Spleen (tissue), 11 donors: ENCODE data around the gene SLC26A9. TPM values are rescaled to one million over a fixed set of nuclear protein-coding genes. Genes with fewer than 3 reads are reported as not detected.

Source experiments
- DNase-seq: peaks from one replicate; pipeline ENCODE4 v3.0.0-alpha.2; 2020
- H3K27ac ChIP-seq, 8 donors: fragments of 200-600 bp; sonication (generic) in 7 of 8; 1 replicate in 4 of 8; 2 replicates in 4 of 8; pipeline versions ENCODE4 v1.5.0 to v1.8.0; 2016 to 2021; ENCODE audit warnings: inconsistent platforms in 4 of 8, mild to moderate bottlenecking in 4 of 8, moderate library complexity in 1 of 8
- H3K27me3 ChIP-seq, 7 donors: fragments of 200-600 bp; sonication (generic) in 6 of 7; replicated peaks in 1 of 7; 1 replicate in 4 of 7; 2 replicates in 3 of 7; pipeline versions ENCODE4 v1.5.0 to v1.8.0; 2016 to 2021; ENCODE audit warnings: inconsistent platforms in 3 of 7, mild to moderate bottlenecking in 1 of 7
- H3K36me3 ChIP-seq, 6 donors: fragments of 200-600 bp; sonication (generic) in 5 of 6; 1 replicate in 4 of 6; 2 replicates in 2 of 6; pipeline versions ENCODE4 v1.5.0 to v1.8.0; 2016 to 2021; ENCODE audit warnings: inconsistent platforms in 2 of 6
- H3K4me1 ChIP-seq, 6 donors: fragments of 200-600 bp; sonication (generic) in 5 of 6; 1 replicate in 3 of 6; 2 replicates in 3 of 6; pipeline versions ENCODE4 v1.5.0 to v1.8.0; 2016 to 2021; ENCODE audit warnings: inconsistent platforms in 3 of 6
- H3K4me3 ChIP-seq, 8 donors: fragments of 200-600 bp; sonication (generic) in 7 of 8; 1 replicate in 4 of 8; 2 replicates in 4 of 8; pipeline versions ENCODE4 v1.5.0 to v1.8.0; 2016 to 2021; ENCODE audit warnings: inconsistent platforms in 4 of 8, mild to moderate bottlenecking in 4 of 8, moderate library complexity in 2 of 8
- H3K9me3 ChIP-seq, 8 donors: fragments of 200-600 bp; sonication (generic) in 7 of 8; 1 replicate in 4 of 8; 2 replicates in 4 of 8; pipeline versions ENCODE4 v1.5.0 to v1.8.0; 2016 to 2021; ENCODE audit warnings: inconsistent platforms in 4 of 8
- POLR2A ChIP-seq, 3 donors: fragments of 450-650 bp; IDR thresholded peaks; one replicate each; pipeline ENCODE4 v1.5.1; 2017; ENCODE audit warnings: antibody characterized with exemption in 3 of 3, mild to moderate bottlenecking in 1 of 3
- POLR2AphosphoS5 ChIP-seq, 3 donors: sonication (generic); formaldehyde crosslinking; IDR thresholded peaks; one replicate each; pipeline ENCODE4 v1.5.1; 2017; ENCODE audit warnings: antibody characterized with exemption in 3 of 3
- WGBS, 5 donors: extraction: QIAGEN DNeasy Blood & Tissue Kit in 3 of 5; methylation state at CpG; one replicate each; pipeline versions ENCODE4 v1.1.5 to v1.1.7; 2013 to 2018; 5-methylcytosine and 5-hydroxymethylcytosine counted together
- intact Hi-C: fragments of 100-400 bp; cut with DNase I; formaldehyde crosslinking; loops from one replicate; pipeline ENCODE4 v1.15.0; 2023; ENCODE audit warnings: low total_unique reads
- polyA plus RNA-seq, 3 donors: library from polyadenylated mRNA; stranded (reverse); fragments of 200-250 nt; gene quantifications; one replicate each; pipeline ENCODE4 v1.2.1, GENCODE V29; 2013
- total RNA-seq, 7 donors: library from RNA; depleted of rRNA in 3 of 7; stranded (reverse); fragments of >200 nt in 3 of 7; fragmentation: NEBNext Ultra II Directional in 4 of 7; extraction: Animal tissue kit (Norgen Biotek cat#: 25700) in 4 of 7; gene quantifications; one replicate each; pipeline versions ENCODE4 v1.1.0 to v1.2.1, GENCODE V29; 2016 to 2021
- TF ChIP-seq, protein P1 (sequence below), 11 experiments: fragments of 200-600 bp in 7 of 11; fragments of 450-650 bp in 4 of 11; sonication (generic) in 4 of 11; IDR thresholded peaks in 8 of 11; conservative IDR thresholded peaks in 3 of 11; 1 replicate in 7 of 11; 2 replicates in 4 of 11; pipeline versions ENCODE4 v1.4.0 to v1.8.0; 2016 to 2021; ENCODE audit warnings: antibody characterized with exemption in 11 of 11, inconsistent platforms in 4 of 11, mild to moderate bottlenecking in 1 of 11
- donor health status: healthy with polysubstance abuse.
- donor health status: DM: no; HTN: no; CAD: no; lungs with moderate emphysema.
- donor health status: DM: no; HTN: no; CAD: no.
- donor health status: Bipolar disorder and iron deficiency.
- donor health status: healthy.
- donor health status: DM: no; HTN: no; CAD: no.
- donor health status: DM: yes; HTN: yes; CAD: no.

SLC26A9 gene
- total and polyA plus RNA-seq, 10 donors = 0.02 to 0.03 TPM; not detected in 8

GRCh38 chr1:205977402-205978014 is 34.3 kb upstream of the SLC26A9 start:
- intact Hi-C loops = loop anchor here (2.0 kb wide), 2 partner anchors 59 to 187 kb away; no protein-coding TSS in a partner anchor
- no peaks in the 10 kb centered on the region for H3K9me3 ChIP-seq
- WGBS, 5 donors = 78 to 99% (median 96%) methylated on average over 2 of the region's 2 CpGs

GRCh38 chr1:205976708-205977401 is 33.6 kb upstream of the SLC26A9 start:
- H3K27ac ChIP-seq = no peak overlapping the region
- H3K36me3 ChIP-seq = no peaks in the 10 kb centered on the region
- H3K4me3 ChIP-seq = no peak overlapping the region
- H3K9me3 ChIP-seq = no peaks in the 10 kb centered on the region
- TF ChIP-seq POLR2A (IDR thresholded peaks at IDR 0.05) = no peak
- no peak for TF ChIP-seq POLR2AphosphoS5 (IDR thresholded peaks at IDR 0.05)
- TF ChIP-seq, protein P1, sequence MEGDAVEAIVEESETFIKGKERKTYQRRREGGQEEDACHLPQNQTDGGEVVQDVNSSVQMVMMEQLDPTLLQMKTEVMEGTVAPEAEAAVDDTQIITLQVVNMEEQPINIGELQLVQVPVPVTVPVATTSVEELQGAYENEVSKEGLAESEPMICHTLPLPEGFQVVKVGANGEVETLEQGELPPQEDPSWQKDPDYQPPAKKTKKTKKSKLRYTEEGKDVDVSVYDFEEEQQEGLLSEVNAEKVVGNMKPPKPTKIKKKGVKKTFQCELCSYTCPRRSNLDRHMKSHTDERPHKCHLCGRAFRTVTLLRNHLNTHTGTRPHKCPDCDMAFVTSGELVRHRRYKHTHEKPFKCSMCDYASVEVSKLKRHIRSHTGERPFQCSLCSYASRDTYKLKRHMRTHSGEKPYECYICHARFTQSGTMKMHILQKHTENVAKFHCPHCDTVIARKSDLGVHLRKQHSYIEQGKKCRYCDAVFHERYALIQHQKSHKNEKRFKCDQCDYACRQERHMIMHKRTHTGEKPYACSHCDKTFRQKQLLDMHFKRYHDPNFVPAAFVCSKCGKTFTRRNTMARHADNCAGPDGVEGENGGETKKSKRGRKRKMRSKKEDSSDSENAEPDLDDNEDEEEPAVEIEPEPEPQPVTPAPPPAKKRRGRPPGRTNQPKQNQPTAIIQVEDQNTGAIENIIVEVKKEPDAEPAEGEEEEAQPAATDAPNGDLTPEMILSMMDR (IDR thresholded peaks at IDR 0.05 in 8 of 11, conservative IDR thresholded peaks at IDR 0.05 in 3 of 11) = no peak
- no peaks in the 10 kb centered on the region for H3K27me3 ChIP-seq
- intact Hi-C loops = loop anchor here (2.0 kb wide), 2 partner anchors 58 to 186 kb away; no protein-coding TSS in a partner anchor
- no peak for DNase-seq
- 61 to 77% (median 74%) methylated on average over 8 of the region's 8 CpGs for WGBS, 5 donors
- H3K4me1 ChIP-seq = peaks cover 0 to 4% (median 0%) of the 10 kb centered on the region in 6 donors

More at GRCh38 chr1:205977402-205978014, 34.3 kb upstream of the SLC26A9 start:
- H3K4me1 ChIP-seq = peaks cover 0 to 4% (median 0%) of the 10 kb centered on the region in 6 donors
- H3K27ac ChIP-seq = no peak overlapping the region
- H3K36me3 ChIP-seq = no peaks in the 10 kb centered on the region
- DNase-seq = peak; percentile 92
- TF ChIP-seq, protein P1 (IDR thresholded peaks at IDR 0.05 in 8 of 11, conservative IDR thresholded peaks at IDR 0.05 in 3 of 11) = peak; percentile 85 to 99 (median 94)
- TF ChIP-seq POLR2A (IDR thresholded peaks at IDR 0.05) (no peak), POLR2AphosphoS5 (IDR thresholded peaks at IDR 0.05) (peak in 1 of 3 donors; percentile 16)
- no peaks in the 10 kb centered on the region for H3K27me3 ChIP-seq
- H3K4me3 ChIP-seq = no peak overlapping the region

- no peaks in the 10 kb centered on the region for H3K36me3 ChIP-seq
- H3K4me1 ChIP-seq = peaks cover 0 to 5% (median 0%) of the 10 kb centered on the region in 6 donors
- no peaks in the 10 kb centered on the region for H3K9me3 ChIP-seq
- WGBS, 5 donors = 67 to 94% (median 90%) methylated on average over 4 of the region's 4 CpGs
- intact Hi-C loops = loop anchor here (2.0 kb wide), 2 partner anchors 57 to 185 kb away; no protein-coding TSS in a partner anchor
- no peak overlapping the region for H3K4me3 ChIP-seq
- H3K27ac ChIP-seq = no peak overlapping the region
- no peak for TF ChIP-seq POLR2AphosphoS5 (IDR thresholded peaks at IDR 0.05)
- TF ChIP-seq, protein P1 (IDR thresholded peaks at IDR 0.05 in 8 of 11, conservative IDR thresholded peaks at IDR 0.05 in 3 of 11) = no peak
- no peak for TF ChIP-seq POLR2A (IDR thresholded peaks at IDR 0.05)
- H3K27me3 ChIP-seq = no peaks in the 10 kb centered on the region
- no peak for DNase-seq
Observed at GRCh38 chr1:205976036-205976435, 32.8 kb upstream of the SLC26A9 start.
